Ovary (tissue), 9 donors: ENCODE results near the gene C1orf141. TPM values are rescaled to one million over a fixed set of nuclear protein-coding genes. Genes with fewer than 3 reads are reported as not detected.
"Not testable (repeated sequence)": the region's sequence is repeated elsewhere in the genome, so short reads cannot be mapped to it uniquely, and the experiment has no call there.

Experiments used
- DNase-seq, 5 donors: peaks; one replicate each; pipeline ENCODE4 v3.0.0-alpha.2; 2019 to 2020
- H3K27ac ChIP-seq, 2 donors: fragments of 200-600 bp; one replicate each; pipeline versions ENCODE4 v1.5.1 to v1.8.0; 2019 to 2022
- H3K27me3 ChIP-seq: fragments of 200-600 bp; one replicate; pipeline ENCODE4 v1.8.0; 2022
- H3K36me3 ChIP-seq: fragments of 200-600 bp; sonication (generic); one replicate; pipeline ENCODE4 v1.5.1; 2019
- H3K4me1 ChIP-seq: one replicate; pipeline ENCODE4 v1.8.1; 2013; ENCODE audit warnings: mild to moderate bottlenecking, moderate library complexity; ENCODE audit not compliant: insufficient read depth
- H3K4me3 ChIP-seq: fragments of 200-600 bp; sonication (generic); one replicate; pipeline ENCODE4 v1.5.1; 2017
- H3K9me3 ChIP-seq, 2 donors: fragments of 200-600 bp in 1 of 2; sonication (generic) in 1 of 2; one replicate each; pipeline versions ENCODE4 v1.5.1 to v1.8.1; 2013 to 2019; ENCODE audit warnings: mild to moderate bottlenecking in 1 of 2, moderate library complexity in 1 of 2
- CTCF ChIP-seq, 3 donors: fragments of 450-650 bp in 2 of 3; fragments of 200-600 bp in 1 of 3; IDR thresholded peaks; one replicate each; pipeline versions ENCODE4 v1.5.1 to v1.8.0; 2016 to 2022; ENCODE audit warnings: antibody characterized with exemption in 3 of 3, mild to moderate bottlenecking in 1 of 3
- EP300 ChIP-seq: sonication (generic); formaldehyde crosslinking; IDR thresholded peaks from one replicate; pipeline ENCODE4 v1.6.1; 2017; ENCODE audit warnings: antibody characterized with exemption
- POLR2A ChIP-seq: fragments of 450-650 bp; IDR thresholded peaks from one replicate; pipeline ENCODE4 v1.6.1; 2017; ENCODE audit warnings: antibody characterized with exemption, mild to moderate bottlenecking, moderate library complexity
- WGBS, 3 donors: extraction: QIAGEN DNeasy Blood & Tissue Kit in 1 of 3; methylation state at CpG; one replicate each; pipeline versions ENCODE4 v1.1.5 to v1.1.7; 2013 to 2017; 5-methylcytosine and 5-hydroxymethylcytosine counted together
- intact Hi-C, 4 donors: fragments of 100-400 bp; cut with DNase I; formaldehyde crosslinking; loops; one replicate each; pipeline versions ENCODE4 v1.11.0 to v1.15.1; 2022 to 2023
- polyA plus RNA-seq, 2 donors: library from polyadenylated mRNA; stranded (reverse); fragments of 200-250 nt in 1 of 2; fragments of 350-450 nt in 1 of 2; fragmentation: Illumina TruSeq in 1 of 2; extraction: RNeasy Lipid Tissue Mini Kit (QIAGEN cat#74804) in 1 of 2; gene quantifications; one replicate each; pipeline ENCODE4 v1.2.3, GENCODE V29; 2013 to 2014
- total RNA-seq, 7 donors: library from RNA; depleted of rRNA in 2 of 7; stranded (reverse); fragments of >200 nt in 2 of 7; fragmentation: NEBNext Ultra II Directional in 3 of 7; extraction: Animal tissue kit (Norgen Biotek cat#: 25700) in 3 of 7; gene quantifications; one replicate each; pipeline versions ENCODE4 v1.1.0 to v1.2.4, GENCODE V29; 2016 to 2023
- donor health status: DM: no; HTN: no; CAD: no; lungs with moderate emphysema.
- donor health status: DM: no; HTN: no; CAD: no.
- donor health status: Bipolar disorder and iron deficiency.
- donor health status: DM: yes; HTN: yes; CAD: no.
- donor health status: DM: no; HTN: no; CAD: no.
- donor health status: DM: yes; HTN: yes; CAD: no.

C1orf141 gene
- total and polyA plus RNA-seq, 9 donors = 0.24 to 11.2 (median 0.75) TPM; not detected in 3

- no peak for DNase-seq
- no peak for TF ChIP-seq EP300
- no peak for TF ChIP-seq POLR2A
- Histone ChIP-seq H3K4me3 (no peak overlapping the region), H3K9me3 (no peaks in the 10 kb centered on the region), H3K27ac (no peak overlapping the region), H3K27me3 (no peaks in the 10 kb centered on the region), H3K36me3 (no peaks in the 10 kb centered on the region), H3K4me1 (no peaks in the 10 kb centered on the region)
- intact Hi-C loops = no loop called here
- WGBS, 3 donors = 88 to 91% (median 90%) methylated on average over 7 to 9 of the region's 9 CpGs
These were observed 49.9 kb downstream of the C1orf141 start for GRCh38 chr1:67084765-67085318.

GRCh38 chr1:67078291-67078690 is 56.5 kb downstream of the C1orf141 start:
- WGBS, 3 donors = 89 to 98% (median 92%) methylated on average over 3 of the region's 3 CpGs

GRCh38 chr1:67077593-67077992 is 57.2 kb downstream of the C1orf141 start:
- intact Hi-C loops = no loop called here
- 97 to 100% (median 100%) methylated on average over 1 of the region's 1 CpG for WGBS, 3 donors
- no peak overlapping the region for H3K4me3 ChIP-seq
- DNase-seq = no peak
- no peaks in the 10 kb centered on the region for H3K9me3 ChIP-seq
- H3K4me1 ChIP-seq = no peaks in the 10 kb centered on the region
- no peak for TF ChIP-seq EP300
- TF ChIP-seq POLR2A = no peak
- TF ChIP-seq CTCF (IDR thresholded peaks at IDR 0.05) = no peak
- no peak overlapping the region for H3K27ac ChIP-seq
- no peaks in the 10 kb centered on the region for H3K36me3 ChIP-seq
- H3K27me3 ChIP-seq = no peaks in the 10 kb centered on the region

More at GRCh38 chr1:67078291-67078690, 56.5 kb downstream of the C1orf141 start:
- no peak for DNase-seq
- H3K4me3 ChIP-seq = no peak overlapping the region
- no peaks in the 10 kb centered on the region for H3K36me3 ChIP-seq
- no peak for TF ChIP-seq CTCF (IDR thresholded peaks at IDR 0.05)
- TF ChIP-seq POLR2A = no peak
- no peak for TF ChIP-seq EP300
- no peaks in the 10 kb centered on the region for H3K27me3 ChIP-seq
- no peaks in the 10 kb centered on the region for H3K4me1 ChIP-seq
- H3K27ac ChIP-seq = no peak overlapping the region
- no peaks in the 10 kb centered on the region for H3K9me3 ChIP-seq
- intact Hi-C loops = no loop called here

- Histone ChIP-seq H3K36me3 (no peaks in the 10 kb centered on the region), H3K27me3 (no peaks in the 10 kb centered on the region), H3K4me3 (no peak overlapping the region), H3K9me3 (no peaks in the 10 kb centered on the region), H3K27ac (no peak overlapping the region), H3K4me1 (no peaks in the 10 kb centered on the region)
- DNase-seq = no peak
- TF ChIP-seq EP300 = no peak
- TF ChIP-seq CTCF (IDR thresholded peaks at IDR 0.05) = no peak
- no peak for TF ChIP-seq POLR2A
- intact Hi-C loops = no loop called here
- WGBS, 3 donors = 74 to 83% (median 76%) methylated on average over 1 of the region's 1 CpG
These were observed 62.0 kb downstream of the C1orf141 start for GRCh38 chr1:67072749-67073148.

GRCh38 chr1:67067655-67068054 is 67.1 kb downstream of the C1orf141 start:
- intact Hi-C loops, H3K27ac ChIP-seq, H3K36me3 ChIP-seq, H3K9me3 ChIP-seq, H3K4me3 ChIP-seq, H3K4me1 ChIP-seq, DNase-seq, H3K27me3 ChIP-seq: not testable (repeated sequence)
- 58 to 59% (median 58%) methylated on average over 3 of the region's 3 CpGs for WGBS, 3 donors
